Heart right ventricle (tissue), 16 donors: Measurements from ENCODE around the gene BIRC6. TPM values are rescaled to one million over a fixed set of nuclear protein-coding genes. Genes with fewer than 3 reads are reported as not detected.
"Not testable (repeated sequence)": the region's sequence is repeated elsewhere in the genome, so short reads cannot be mapped to it uniquely, and the experiment has no call there.

ENCODE experiments used
- ATAC-seq, 8 donors: fragments of 200-7000 bp; cut with Tn5 transposase; one replicate each; pipeline ENCODE4 v1.9.1; 2020; ENCODE audit warnings: mild to moderate bottlenecking in 8 of 8, moderate library complexity in 8 of 8, moderate number of reproducible peaks in 1 of 8
- DNase-seq, 2 donors: peaks; one replicate each; pipeline ENCODE4 v3.0.0-alpha.2; 2020
- H3K27ac ChIP-seq, 10 donors: fragments of 200-600 bp; sonication (generic) in 2 of 10; one replicate each; pipeline versions ENCODE4 v1.5.0 to v1.8.0; 2020 to 2022; ENCODE audit warnings: mild to moderate bottlenecking in 3 of 10
- H3K27me3 ChIP-seq, 7 donors: fragments of 200-600 bp; one replicate each; pipeline ENCODE4 v1.8.0; 2021 to 2022; ENCODE audit warnings: mild to moderate bottlenecking in 2 of 7
- H3K36me3 ChIP-seq, 9 donors: fragments of 200-600 bp; sonication (generic) in 1 of 9; one replicate each; pipeline versions ENCODE4 v1.5.0 to v1.8.0; 2020 to 2022; ENCODE audit warnings: mild to moderate bottlenecking in 2 of 9
- H3K4me1 ChIP-seq, 9 donors: fragments of 200-600 bp; sonication (generic) in 1 of 9; one replicate each; pipeline versions ENCODE4 v1.5.0 to v1.8.0; 2020 to 2022; ENCODE audit warnings: mild to moderate bottlenecking in 4 of 9
- H3K4me3 ChIP-seq, 10 donors: fragments of 200-600 bp; sonication (generic) in 2 of 10; one replicate each; pipeline versions ENCODE4 v1.5.0 to v1.8.0; 2020 to 2022; ENCODE audit warnings: mild to moderate bottlenecking in 7 of 10, moderate library complexity in 2 of 10
- H3K9me3 ChIP-seq, 11 donors: fragments of 200-600 bp in 10 of 11; sonication (generic) in 2 of 11; one replicate each; pipeline versions ENCODE4 v1.5.0 to v1.8.0; 2013 to 2022; ENCODE audit warnings: mild to moderate bottlenecking in 2 of 11, control low read depth in 1 of 11, moderate library complexity in 1 of 11
- WGBS, 2 donors: extraction: QIAGEN DNeasy Blood & Tissue Kit; methylation state at CpG; one replicate each; pipeline ENCODE4 v1.1.7; 2013; ENCODE audit warnings: inconsistent platforms in 1 of 2; 5-methylcytosine and 5-hydroxymethylcytosine counted together
- intact Hi-C, 10 donors: fragments of 100-400 bp; cut with DNase I; formaldehyde crosslinking; loops; one replicate each; pipeline versions ENCODE4 v1.11.1 to v1.14.2; 2022
- polyA plus RNA-seq, 2 donors: library from polyadenylated mRNA; stranded (reverse); fragments of 200-250 nt; gene quantifications; one replicate each; pipeline ENCODE4 v1.2.3, GENCODE V29; 2013
- total RNA-seq, 10 donors: library from RNA; stranded (reverse); fragmentation: NEBNext Ultra II Directional in 3 of 10; extraction: Animal tissue kit (Norgen Biotek cat#: 25700) in 3 of 10; gene quantifications; one replicate each; pipeline versions ENCODE4 v1.2.1 to v1.2.4, GENCODE V29; 2021 to 2023
- TF ChIP-seq, protein P1 (sequence below), 9 donors: fragments of 200-600 bp; sonication (generic) in 2 of 9; IDR thresholded peaks; one replicate each; pipeline versions ENCODE4 v1.5.0 to v1.8.0; 2021 to 2022; ENCODE audit warnings: antibody characterized with exemption in 9 of 9, mild to moderate bottlenecking in 5 of 9, moderate library complexity in 1 of 9
- donor health status: Arrhythmogenic right ventricular cardiomyopathy.
- donor health status: ischemic (EF 13 %, LVEDD 7.1; RV severe dilation, severe dysfunction).
- donor health status: healthy with polysubstance abuse.
- donor health status: DM: no; HTN: yes; CAD: no.
- donor health status: DM: no; HTN: no; CAD: no.
- donor health status: ischemic (EF 25% LVEDD 6.9; RV normal size, moderate dysfunction).
- donor health status: ischemic (EF 25% LVEDD 5.7; RV mildly dilated, moderate dysfunction).
- donor health status: healthy.
- donor health status: DM: yes; HTN: yes; CAD: no.
- donor health status: Ischemic cardiomyopathy.
- donor health status: ischemic (EF 35%, LVEDD 5.7; RV mildly dilated, moderate dysfunction).
- donor health status: nonischemic (EF 11% LVEDD 7.7; RV severe dilation, severe dysfunction).
- donor health status: DM: yes; HTN: yes; CAD: no.
- donor health status: PGD.
- donor health status: ischemic (EF 29% LVEDD 5.4; RV normal size, mild dysfunction).
- donor health status: nonischemic (EF 23%, LVEDD 6.1; RV moderate dilation, normal function).

Gene BIRC6
- total and polyA plus RNA-seq, 12 donors = 12.8 to 64.0 (median 47.6) TPM

DNA sequence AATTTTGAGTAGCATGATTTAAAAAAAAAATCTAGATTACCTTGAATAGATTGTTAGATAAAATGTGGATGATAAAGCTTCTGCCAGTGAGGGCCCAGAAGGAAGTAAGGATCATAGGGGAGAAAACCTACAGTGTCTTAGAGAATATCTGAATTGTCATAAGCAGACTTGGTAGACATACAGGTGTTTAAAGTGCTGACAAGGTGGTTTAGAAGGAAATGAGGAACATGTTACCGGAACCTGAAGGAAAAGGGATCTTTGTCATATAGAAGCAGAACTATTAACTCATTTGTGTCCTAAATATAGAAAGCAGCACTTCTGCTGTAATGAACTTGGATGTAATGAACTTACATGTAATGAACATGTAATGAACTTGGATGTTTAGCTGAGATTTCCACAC is 176.1 kb downstream of the BIRC6 start:
- Histone ChIP-seq H3K4me1 (no peaks in the 10 kb centered on the region), H3K9me3 (peaks cover 0 to 14% (median 0%) of the 10 kb centered on the region in 11 donors), H3K27me3 (no peaks in the 10 kb centered on the region), H3K4me3 (no peak overlapping the region), H3K27ac (no peak overlapping the region), H3K36me3 (peaks cover 0 to 83% (median 9%) of the 10 kb centered on the region in 9 donors)
- 79 to 86% methylated on average over 1 of the region's 1 CpG for WGBS, 2 donors
- ATAC-seq = no peak
- intact Hi-C loops = no loop called here
- DNase-seq = no peak
- TF ChIP-seq, protein P1, sequence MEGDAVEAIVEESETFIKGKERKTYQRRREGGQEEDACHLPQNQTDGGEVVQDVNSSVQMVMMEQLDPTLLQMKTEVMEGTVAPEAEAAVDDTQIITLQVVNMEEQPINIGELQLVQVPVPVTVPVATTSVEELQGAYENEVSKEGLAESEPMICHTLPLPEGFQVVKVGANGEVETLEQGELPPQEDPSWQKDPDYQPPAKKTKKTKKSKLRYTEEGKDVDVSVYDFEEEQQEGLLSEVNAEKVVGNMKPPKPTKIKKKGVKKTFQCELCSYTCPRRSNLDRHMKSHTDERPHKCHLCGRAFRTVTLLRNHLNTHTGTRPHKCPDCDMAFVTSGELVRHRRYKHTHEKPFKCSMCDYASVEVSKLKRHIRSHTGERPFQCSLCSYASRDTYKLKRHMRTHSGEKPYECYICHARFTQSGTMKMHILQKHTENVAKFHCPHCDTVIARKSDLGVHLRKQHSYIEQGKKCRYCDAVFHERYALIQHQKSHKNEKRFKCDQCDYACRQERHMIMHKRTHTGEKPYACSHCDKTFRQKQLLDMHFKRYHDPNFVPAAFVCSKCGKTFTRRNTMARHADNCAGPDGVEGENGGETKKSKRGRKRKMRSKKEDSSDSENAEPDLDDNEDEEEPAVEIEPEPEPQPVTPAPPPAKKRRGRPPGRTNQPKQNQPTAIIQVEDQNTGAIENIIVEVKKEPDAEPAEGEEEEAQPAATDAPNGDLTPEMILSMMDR (IDR thresholded peaks at IDR 0.05) = no peak

DNA sequence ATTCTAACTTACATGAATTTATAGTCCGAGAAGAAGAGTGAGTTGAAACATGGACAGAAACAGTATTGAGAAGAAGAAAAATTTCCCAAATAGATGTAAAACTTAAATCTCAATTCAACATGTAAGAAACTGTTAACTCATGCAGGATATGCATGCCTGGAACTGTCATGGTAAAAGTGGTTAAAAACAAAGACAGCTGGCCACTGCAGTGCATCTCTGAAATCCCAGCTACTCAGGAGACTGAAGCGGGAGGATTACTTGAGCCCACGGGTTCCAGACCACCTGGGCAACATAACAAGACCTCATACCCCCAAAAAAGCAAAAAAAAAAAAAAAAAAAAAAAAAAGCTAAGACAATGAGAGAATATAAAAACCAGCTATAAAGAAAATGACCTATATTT is 178.0 kb downstream of the BIRC6 start:
- intact Hi-C loops = no loop called here
- TF ChIP-seq, protein P1 (IDR thresholded peaks at IDR 0.05) = no peak
- no peaks in the 10 kb centered on the region for H3K4me1 ChIP-seq
- ATAC-seq (no peak), DNase-seq (no peak)
- H3K27ac ChIP-seq = no peak overlapping the region
- peaks cover 0 to 69% (median 9%) of the 10 kb centered on the region in 9 donors for H3K36me3 ChIP-seq
- no peaks in the 10 kb centered on the region for H3K27me3 ChIP-seq
- peaks cover 0 to 14% (median 0%) of the 10 kb centered on the region in 11 donors for H3K9me3 ChIP-seq
- H3K4me3 ChIP-seq = no peak overlapping the region
- 94 to 96% methylated on average over 3 of the region's 3 CpGs for WGBS, 2 donors

- ATAC-seq (no peak), DNase-seq (no peak)
- Histone ChIP-seq H3K4me1 (no peaks in the 10 kb centered on the region), H3K4me3 (no peak overlapping the region), H3K9me3 (peaks cover 0 to 14% (median 0%) of the 10 kb centered on the region in 11 donors), H3K36me3 (peaks cover 0 to 48% (median 0%) of the 10 kb centered on the region in 9 donors), H3K27ac (no peak overlapping the region), H3K27me3 (no peaks in the 10 kb centered on the region)
- 92 to 93% methylated on average over 2 of the region's 2 CpGs for WGBS, 2 donors
- TF ChIP-seq, protein P1 (IDR thresholded peaks at IDR 0.05) = no peak
- intact Hi-C loops = no loop called here
These were observed 181.9 kb downstream of the BIRC6 start for GRCh38 chr2:32538735-32539134.

GRCh38 chr2:32552483-32552882 is 195.7 kb downstream of the BIRC6 start:
- H3K27me3 ChIP-seq, H3K4me1 ChIP-seq, H3K9me3 ChIP-seq, ATAC-seq, H3K4me3 ChIP-seq, DNase-seq, H3K27ac ChIP-seq: not testable (repeated sequence)
- intact Hi-C loops = loop anchor here in 6 of 10 donors (5.0 to 10.0 kb wide), 4 partner anchors 472 to 1032 kb away; no protein-coding TSS in a partner anchor
- H3K36me3 ChIP-seq = peaks cover 0 to 73% (median 6%) of the 10 kb centered on the region in 9 donors
- WGBS, 2 donors = 92 to 95% methylated on average over 3 of the region's 3 CpGs

DNA sequence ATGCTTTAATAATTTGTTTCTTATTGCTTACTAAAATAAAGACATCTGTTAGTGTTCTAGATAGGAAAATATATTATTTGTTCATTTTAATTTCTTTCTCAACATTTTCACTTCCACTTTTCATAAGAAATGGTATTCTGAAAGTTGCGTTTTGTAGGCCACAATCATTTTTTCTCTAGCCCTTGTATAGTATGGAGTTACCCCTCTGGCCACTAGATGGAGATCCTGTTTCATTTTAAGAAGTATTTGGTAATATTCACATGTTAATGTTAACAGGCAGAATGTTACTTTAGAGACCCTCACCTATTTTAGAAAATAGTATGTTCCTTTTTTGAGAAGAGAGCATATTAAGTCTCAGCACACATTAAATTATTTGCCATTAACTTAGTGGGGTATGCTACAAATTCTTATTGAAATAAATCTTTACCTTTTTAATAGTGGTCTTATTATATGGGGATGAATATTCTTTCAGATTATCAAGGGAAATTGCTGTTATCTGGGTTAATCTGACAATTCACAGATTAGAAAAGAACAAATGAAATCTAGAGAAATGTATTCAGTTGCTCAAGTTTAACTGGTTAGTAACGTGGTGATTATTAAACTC is 197.1 kb downstream of the BIRC6 start:
- intact Hi-C loops = loop anchor here in 6 of 10 donors (5.0 to 10.0 kb wide), 4 partner anchors 471 to 1031 kb away; no protein-coding TSS in a partner anchor
- H3K36me3 ChIP-seq = peaks cover 0 to 61% (median 6%) of the 10 kb centered on the region in 9 donors
- H3K27ac ChIP-seq = no peak overlapping the region
- ATAC-seq (peak in 6 of 8 donors; percentile 58 to 75 (median 70)), DNase-seq (no peak)
- peaks cover 0 to 12% (median 2%) of the 10 kb centered on the region in 9 donors for H3K4me1 ChIP-seq
- TF ChIP-seq, protein P1 (IDR thresholded peaks at IDR 0.05) = peak; percentile 40 to 83 (median 76)
- no peaks in the 10 kb centered on the region for H3K27me3 ChIP-seq
- 68 to 83% methylated on average over 2 of the region's 2 CpGs for WGBS, 2 donors
- H3K4me3 ChIP-seq = no peak overlapping the region
- H3K9me3 ChIP-seq = no peaks in the 10 kb centered on the region
